ENCODE data around the gene ASPSCR1.

ASPSCR1 gene

GRCh38 chr17:82025401-82026107 lies 48.1 kb downstream of the ASPSCR1 start:
- DNase-seq: no peak

DNA sequence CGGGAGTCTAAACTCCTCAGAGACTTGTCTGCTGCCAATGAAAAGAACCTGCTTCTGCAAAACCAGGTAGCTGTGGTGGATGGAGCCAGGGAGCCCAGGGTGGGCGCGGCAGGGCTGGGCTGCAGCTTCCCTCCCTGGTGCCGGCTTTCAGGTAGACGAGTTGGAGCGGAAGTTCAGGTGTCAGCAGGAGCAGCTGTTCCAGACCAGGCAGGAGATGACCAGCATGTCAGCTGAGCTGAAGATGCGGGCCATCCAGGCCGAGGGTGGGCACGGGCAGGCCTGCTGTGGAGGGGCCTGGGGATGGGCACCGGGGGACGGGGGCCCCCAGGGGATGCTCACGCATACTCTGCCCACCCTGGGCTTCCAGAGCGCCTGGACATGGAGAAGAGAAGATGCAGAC lies 50.8 kb downstream of the ASPSCR1 start:
- no peak for DNase-seq

GRCh38 chr17:82028966-82029365 lies 51.5 kb downstream of the ASPSCR1 start:
- no peak for DNase-seq

DNA sequence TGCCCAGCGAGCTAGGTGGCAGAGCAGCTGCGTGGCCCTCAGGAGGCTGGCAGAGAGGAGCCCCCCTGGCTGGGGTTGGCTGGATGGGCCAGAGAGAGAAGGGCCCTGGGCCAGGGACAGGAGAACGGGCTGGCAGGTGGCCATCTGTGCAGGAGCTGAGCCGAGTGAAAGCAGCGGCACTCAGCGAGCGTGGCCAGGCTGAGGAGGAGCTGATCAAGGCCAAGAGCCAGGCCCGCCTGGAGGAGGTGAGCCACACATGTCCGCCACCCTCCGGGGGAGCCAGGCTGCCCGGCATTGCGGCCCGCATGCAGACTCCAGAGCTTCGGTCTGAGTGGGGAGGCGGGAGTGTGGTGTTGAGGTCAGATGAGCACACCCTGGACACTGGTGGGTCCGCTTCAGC lies 52.0 kb downstream of the ASPSCR1 start:
- DNase-seq: no peak

- DNase-seq: no peak
These were observed 52.6 kb downstream of the ASPSCR1 start for GRCh38 chr17:82029990-82030469.

- DNase-seq: peak; percentile 17
These were observed 53.3 kb downstream of the ASPSCR1 start for GRCh38 chr17:82030470-82031302.

- DNase-seq: no peak
These were observed 54.0 kb downstream of the ASPSCR1 start, which contains the start of gene RAC3 for GRCh38 chr17:82031303-82031884. TSS of gene RAC3 (plus strand) at chr17:82031678. CDS start at chr17:82031762, 84 bp downstream.

DNA sequence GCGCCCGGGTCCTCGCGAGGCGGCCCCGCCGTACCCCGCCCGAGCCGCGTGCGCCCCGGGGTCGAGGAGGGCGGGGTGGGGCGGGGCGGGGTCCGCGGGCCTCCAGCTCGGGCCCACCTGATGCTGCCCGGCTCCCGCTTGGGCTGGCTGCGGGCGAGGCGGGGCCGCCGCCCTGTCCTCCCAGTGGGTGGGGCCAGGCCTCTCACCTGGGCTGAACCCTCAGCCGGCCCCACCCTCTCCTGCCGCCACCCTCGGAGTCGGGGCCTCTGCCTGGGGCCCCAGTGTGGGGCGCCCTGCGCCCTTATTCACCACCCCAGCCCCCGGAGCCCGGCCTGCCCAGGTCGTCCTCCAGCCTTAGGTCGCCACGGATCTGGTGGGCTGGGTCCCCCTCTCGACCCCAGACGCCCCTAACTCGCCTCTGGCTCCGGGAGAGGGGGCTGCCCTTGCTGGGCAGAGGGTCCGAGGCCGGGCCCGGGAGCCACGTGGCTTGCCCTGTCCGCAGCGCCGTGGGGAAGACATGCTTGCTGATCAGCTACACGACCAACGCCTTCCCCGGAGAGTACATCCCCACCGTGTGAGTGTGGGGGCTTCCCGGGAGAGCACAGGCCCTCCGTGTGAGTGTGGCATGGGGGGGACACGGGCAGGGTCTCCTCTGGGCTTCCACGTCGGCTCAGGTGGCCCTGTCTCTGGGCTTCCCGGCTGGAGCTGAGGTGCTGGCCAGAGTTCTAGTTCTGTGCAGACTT lies 54.6 kb downstream of the ASPSCR1 start:
- no peak for DNase-seq

GRCh38 chr17:82033359-82034085 lies 56.1 kb downstream of the ASPSCR1 start:
- no peak for DNase-seq

GRCh38 chr17:82034371-82035011 lies 57.1 kb downstream of the ASPSCR1 start:
- DNase-seq: no peak

DNA sequence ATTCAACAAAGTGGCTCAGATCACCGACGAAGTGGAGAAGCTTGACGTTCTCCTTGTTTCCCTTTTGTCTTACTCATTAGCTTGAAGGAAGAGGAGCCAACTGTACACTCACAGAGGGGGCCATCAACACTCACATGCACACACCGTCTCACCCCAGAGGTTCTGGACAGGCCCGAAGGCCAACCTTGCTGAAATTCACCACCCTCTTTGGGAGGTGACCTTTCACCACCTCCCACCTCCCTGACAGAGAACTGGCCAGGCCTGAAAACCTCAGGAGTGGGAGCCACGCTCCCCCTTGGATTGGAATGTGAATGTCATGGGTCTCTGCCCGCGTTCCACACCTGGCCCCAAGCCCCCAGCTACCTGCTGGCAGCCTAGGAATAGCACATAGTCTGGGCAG lies 58.1 kb downstream of the ASPSCR1 start:
- DNase-seq: peak; percentile 3

- DNase-seq: no peak
These were observed 58.7 kb downstream of the ASPSCR1 start for GRCh38 chr17:82035956-82036633.

DNA sequence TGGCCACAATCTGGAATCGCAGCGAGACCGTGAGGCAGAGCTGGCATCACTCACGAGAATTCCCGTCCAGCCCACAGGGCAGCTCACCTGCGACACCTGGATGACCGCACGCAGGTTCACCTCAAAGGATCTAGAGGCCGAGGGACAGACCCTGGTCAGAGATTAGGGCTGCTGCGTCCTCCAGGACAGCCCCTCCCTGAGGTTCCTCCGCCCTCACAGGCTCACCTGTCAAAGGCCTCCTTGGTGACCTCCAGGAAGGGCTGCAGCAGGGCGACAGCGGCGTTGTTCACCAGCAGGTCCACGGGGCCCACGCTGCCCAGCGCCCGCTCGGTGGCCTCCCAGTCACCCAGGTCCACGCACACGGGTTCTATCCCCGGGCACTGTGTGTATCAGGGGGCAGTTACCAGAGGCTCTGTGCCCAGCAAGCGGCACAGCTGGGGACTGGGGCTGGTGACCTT lies 59.2 kb downstream of the ASPSCR1 start:
- DNase-seq: no peak

- peak; percentile 83 for DNase-seq
These were observed 59.9 kb downstream of the ASPSCR1 start, which contains the start of gene DCXR for GRCh38 chr17:82037092-82037888. TSS of gene DCXR (minus strand) at chr17:82037697. CDS start at chr17:82037682, 15 bp downstream.

GRCh38 chr17:82037889-82038195 lies 60.4 kb downstream of the ASPSCR1 start:
- DNase-seq: no peak

DNA sequence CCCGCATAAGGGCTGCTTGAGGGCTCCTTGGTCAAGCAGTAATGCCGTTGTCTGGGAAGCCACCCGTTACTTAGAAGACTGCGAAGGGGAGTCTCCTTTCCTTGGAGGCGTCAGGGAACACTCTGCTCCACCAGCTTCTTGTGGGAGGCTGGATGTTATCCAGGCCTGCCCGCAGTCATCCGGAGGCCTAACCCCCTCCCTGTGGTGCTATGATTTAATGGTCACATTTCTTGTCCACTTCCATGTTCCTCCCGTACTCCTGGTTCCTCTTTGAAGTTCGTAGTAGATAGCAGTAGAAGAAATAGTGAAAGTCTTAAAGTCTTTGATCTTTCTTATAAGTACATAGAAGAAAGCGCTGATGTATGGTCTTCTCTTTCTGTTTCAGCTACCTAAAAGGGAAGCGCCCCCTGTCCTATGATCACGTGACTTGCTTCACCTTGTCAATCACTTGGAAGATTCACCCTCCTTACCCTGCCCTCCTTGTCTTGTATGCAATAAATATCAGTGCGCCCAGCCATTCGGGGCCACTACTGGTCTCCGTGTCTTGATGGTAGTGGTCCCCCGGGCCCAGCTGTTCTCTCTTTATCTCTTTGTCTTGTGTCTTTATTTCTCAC lies 61.5 kb downstream of the ASPSCR1 start:
- DNase-seq: peak; percentile 8

- DNase-seq: no peak
These were observed 62.4 kb downstream of the ASPSCR1 start for GRCh38 chr17:82039695-82040299.

DNA sequence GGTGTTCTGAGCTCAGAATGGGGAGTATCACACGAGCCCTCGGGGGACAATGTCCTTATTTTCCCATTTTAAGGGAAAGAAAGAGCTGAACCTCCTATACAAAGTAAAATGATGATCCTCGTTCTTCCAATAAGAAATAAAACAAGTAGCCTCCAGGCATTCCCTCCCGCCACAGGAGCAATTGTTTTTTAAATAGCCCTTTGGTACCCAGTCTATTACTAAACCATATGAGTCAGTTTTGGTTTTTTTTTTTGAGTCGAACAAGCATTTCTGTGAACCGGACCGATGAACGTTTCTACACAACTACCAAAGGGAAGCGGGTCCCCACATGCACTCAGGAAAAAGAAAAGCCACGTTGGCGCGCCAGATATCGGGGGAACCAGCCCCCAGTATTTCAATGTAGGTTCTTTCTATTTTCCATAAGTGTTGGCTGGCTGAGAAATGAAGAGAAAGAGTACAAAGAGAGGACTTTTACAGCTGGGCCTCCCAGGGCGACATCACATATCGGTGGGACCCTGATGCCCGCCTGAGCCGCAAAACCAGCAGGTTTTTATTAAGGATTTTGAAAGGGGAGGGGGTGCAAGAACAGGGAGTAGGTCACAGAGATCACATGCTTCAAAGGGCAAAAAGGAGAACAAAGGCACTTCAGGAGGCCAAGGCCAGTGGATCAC lies 63.9 kb downstream of the ASPSCR1 start:
- no peak for DNase-seq

DNA sequence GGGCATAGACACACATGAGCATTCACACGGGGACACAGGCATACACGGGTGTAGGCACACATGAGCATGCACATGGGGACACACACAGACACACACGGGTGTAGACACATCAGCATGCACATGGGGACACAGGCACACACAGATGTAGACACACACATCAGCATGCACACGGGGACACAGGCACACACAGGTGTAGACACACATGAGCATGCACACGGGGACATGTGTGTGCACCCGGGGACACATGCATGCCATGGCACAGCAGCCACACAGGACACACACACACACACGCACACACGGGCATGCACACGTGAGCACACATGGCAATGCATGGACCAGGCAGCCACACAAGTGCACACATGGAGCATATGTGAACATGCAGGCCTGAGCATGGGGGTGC lies 65.2 kb downstream of the ASPSCR1 start:
- DNase-seq: no peak

Data from kidney glomerular epithelial cell (primary cell).